H9 (cell line): ENCODE results near the gene CEP55. TPM values are rescaled to one million over a fixed set of nuclear protein-coding genes. Genes with fewer than 3 reads are reported as not detected.

Source experiments
- DNase-seq: peaks from one replicate; pipeline ENCODE4 v3.0.0-alpha.2; 2017
- H2AFZ ChIP-seq: one replicate; pipeline ENCODE4 v1.6.1; 2013; ENCODE audit warnings: mild to moderate bottlenecking, low read length, control low read depth, moderate library complexity
- H2AK5ac ChIP-seq: 2 replicates; pipeline ENCODE4 v1.6.1; 2013; ENCODE audit warnings: low read length, control low read depth, mixed read lengths; ENCODE audit not compliant: insufficient read length
- H2BK120ac ChIP-seq: one replicate; pipeline ENCODE4 v1.6.1; 2013; ENCODE audit warnings: low read depth, mild to moderate bottlenecking, low read length, control low read depth, inconsistent platforms; ENCODE audit not compliant: poor library complexity, severe bottlenecking
- H2BK12ac ChIP-seq: 2 replicates; pipeline ENCODE4 v1.6.1; 2013; ENCODE audit warnings: low read length, control low read depth, mixed read lengths, low read depth; ENCODE audit not compliant: insufficient read length
- H2BK15ac ChIP-seq: 2 replicates; pipeline ENCODE4 v1.6.1; 2013; ENCODE audit warnings: low read depth, low read length, control low read depth
- H2BK20ac ChIP-seq: one replicate; pipeline ENCODE4 v1.6.1; 2013; ENCODE audit warnings: low read depth, mild to moderate bottlenecking, low read length, control low read depth, inconsistent platforms; ENCODE audit not compliant: poor library complexity, severe bottlenecking
- H2BK5ac ChIP-seq: 2 replicates; pipeline ENCODE4 v1.6.1; 2013; ENCODE audit warnings: low read length, control low read depth, mixed read lengths; ENCODE audit not compliant: insufficient read length
- H3K14ac ChIP-seq: 2 replicates; pipeline ENCODE4 v1.6.1; 2013; ENCODE audit warnings: low read length, control low read depth; ENCODE audit not compliant: insufficient read depth
- H3K18ac ChIP-seq: 2 replicates; pipeline ENCODE4 v1.6.1; 2013; ENCODE audit warnings: low read depth, mild to moderate bottlenecking, mixed read lengths, low read length, control low read depth; ENCODE audit not compliant: insufficient read length
- H3K23ac ChIP-seq: 2 replicates; pipeline ENCODE4 v1.6.1; 2013; ENCODE audit warnings: low read length, control low read depth, mixed read lengths, low read depth; ENCODE audit not compliant: insufficient read length
- H3K23me2 ChIP-seq: 2 replicates; pipeline ENCODE4 v1.6.1; 2013; ENCODE audit warnings: low read depth, mild to moderate bottlenecking, mixed read lengths, low read length, control low read depth; ENCODE audit not compliant: insufficient read length, poor library complexity, severe bottlenecking
- H3K27ac ChIP-seq: 2 replicates; pipeline ENCODE4 v1.5.1; 2013; ENCODE audit warnings: low read length, control low read depth, mixed read lengths, low read depth; ENCODE audit not compliant: insufficient read length
- H3K27me3 ChIP-seq: 2 replicates; pipeline ENCODE4 v1.6.1; 2013; ENCODE audit warnings: low read length, control low read depth, inconsistent platforms; ENCODE audit not compliant: insufficient read depth
- H3K4ac ChIP-seq: 2 replicates; pipeline ENCODE4 v1.6.1; 2013; ENCODE audit warnings: low read depth, mild to moderate bottlenecking, control low read depth, inconsistent platforms, low read length, moderate library complexity
- H3K4me1 ChIP-seq: 2 replicates; pipeline ENCODE4 v1.6.1; 2013; ENCODE audit warnings: low read length, control low read depth, inconsistent platforms; ENCODE audit not compliant: insufficient read depth
- H3K4me2 ChIP-seq: 2 replicates; pipeline ENCODE4 v1.6.1; 2013; ENCODE audit warnings: low read length, control low read depth, mixed read lengths; ENCODE audit not compliant: insufficient read length, insufficient read depth
- H3K56ac ChIP-seq: 2 replicates; pipeline ENCODE4 v1.6.1; 2013; ENCODE audit warnings: low read depth, mild to moderate bottlenecking, mixed read lengths, low read length, control low read depth; ENCODE audit not compliant: insufficient read length
- H3K79me1 ChIP-seq: 2 replicates; pipeline ENCODE4 v1.6.1; 2013; ENCODE audit warnings: low read depth, mild to moderate bottlenecking, moderate library complexity, low read length, control low read depth, inconsistent platforms; ENCODE audit not compliant: insufficient read depth, poor library complexity, severe bottlenecking
- H3K79me2 ChIP-seq: 2 replicates; pipeline ENCODE4 v1.6.1; 2013; ENCODE audit warnings: low read length, control low read depth, inconsistent platforms; ENCODE audit not compliant: insufficient read depth
- H3K9ac ChIP-seq: 2 replicates; pipeline ENCODE4 v1.6.1; 2013; ENCODE audit warnings: low read length, control low read depth, mixed read lengths; ENCODE audit not compliant: insufficient read length; ENCODE audit errors: extremely low read depth
- H3K9me3 ChIP-seq: one replicate; pipeline ENCODE4 v1.6.1; 2013; ENCODE audit warnings: low read depth, low read length, inconsistent platforms; ENCODE audit not compliant: control insufficient read depth
- H3T11ph ChIP-seq: one replicate; pipeline ENCODE4 v1.6.1; 2013; ENCODE audit warnings: mild to moderate bottlenecking, low read length, control low read depth, inconsistent platforms
- H4K20me1 ChIP-seq: one replicate; pipeline ENCODE4 v1.6.1; 2013; ENCODE audit not compliant: control insufficient read depth, insufficient read length, insufficient read depth
- H4K5ac ChIP-seq: 2 replicates; pipeline ENCODE4 v1.6.1; 2013; ENCODE audit warnings: low read depth, mild to moderate bottlenecking, mixed read lengths, low read length, control low read depth; ENCODE audit not compliant: insufficient read length
- H4K8ac ChIP-seq: replicated peaks from 2 replicates; pipeline ENCODE4 v1.6.1; 2013; ENCODE audit warnings: low read length, control low read depth, mixed read lengths, low read depth; ENCODE audit not compliant: insufficient read length
- H4K91ac ChIP-seq: 2 replicates; pipeline ENCODE4 v1.6.1; 2013; ENCODE audit warnings: low read depth, mild to moderate bottlenecking, moderate library complexity, mixed read lengths, low read length, control low read depth; ENCODE audit not compliant: insufficient read length
- H3K27ac Mint-ChIP-seq, 3 experiments: 2 replicates in 2 of 3; 3 replicates in 1 of 3; pipeline ENCODE4 v1.8.0; 2020 to 2021; ENCODE audit warnings: mixed read lengths in 3 of 3, mild to moderate bottlenecking in 1 of 3, moderate library complexity in 1 of 3
- H3K27me3 Mint-ChIP-seq: 2 replicates; pipeline ENCODE4 v1.8.0; 2021; ENCODE audit warnings: low read depth, mild to moderate bottlenecking, moderate library complexity, mixed read lengths
- H3K36me3 Mint-ChIP-seq, 3 experiments: 2 replicates in 2 of 3; 3 replicates in 1 of 3; pipeline ENCODE4 v1.8.0; 2020 to 2021; ENCODE audit warnings: low read depth in 3 of 3, mixed read lengths in 3 of 3; ENCODE audit not compliant: insufficient read depth in 1 of 3
- H3K4me1 Mint-ChIP-seq, 2 experiments: 2 replicates each; pipeline ENCODE4 v1.8.0; 2020; ENCODE audit warnings: mixed read lengths in 2 of 2
- H3K4me3 Mint-ChIP-seq, 2 experiments: 2 replicates in 1 of 2; 3 replicates in 1 of 2; pipeline ENCODE4 v1.8.0; 2020 to 2021; ENCODE audit warnings: mild to moderate bottlenecking in 2 of 2, mixed read lengths in 2 of 2, moderate library complexity in 1 of 2
- H3K9me3 Mint-ChIP-seq, 2 experiments: 2 replicates in 1 of 2; 3 replicates in 1 of 2; pipeline ENCODE4 v1.8.0; 2020; ENCODE audit warnings: mild to moderate bottlenecking in 2 of 2, mixed read lengths in 2 of 2, moderate library complexity in 1 of 2
- CTCF ChIP-seq: fragments of 200-600 bp; sonication (generic); conservative IDR thresholded peaks from 3 replicates; pipeline ENCODE4 v1.8.0; 2021; ENCODE audit warnings: antibody characterized with exemption, mild to moderate bottlenecking
- WGBS: extraction: QIAGEN DNeasy Blood & Tissue Kit; methylation state at CpG from one replicate; pipeline ENCODE4 v1.1.7; 2013; ENCODE audit warnings: missing lambda C conversion rate, low lambda C conversion rate, mixed read lengths; ENCODE audit not compliant: insufficient read length; ENCODE audit errors: extremely low coverage; 5-methylcytosine and 5-hydroxymethylcytosine counted together
- total RNA-seq: library from RNA; stranded (reverse); gene quantifications from 2 replicates; pipeline ENCODE4 v1.2.1, GENCODE V29; 2021

The CEP55 gene
- total RNA-seq, 1 experiment from 2014 or later = 17.8 TPM

GRCh38 chr10:93560541-93560940 lies 64.1 kb downstream of the CEP55 start:
- H2BK12ac ChIP-seq = no peak overlapping the region
- H3K9me3 ChIP-seq = no peaks in the 10 kb centered on the region
- no peak overlapping the region for H2AFZ ChIP-seq
- TF ChIP-seq CTCF = no peak
- H3K4me2 ChIP-seq = no peak overlapping the region
- no peaks in the 10 kb centered on the region for H3K79me1 ChIP-seq
- no peak overlapping the region for H3K27ac ChIP-seq
- Mint-ChIP-seq H3K4me1 (peaks cover under 1 to 9% of the 10 kb centered on the region in 2 experiments), H3K36me3 (peaks cover 0 to 2% (median 0%) of the 10 kb centered on the region in 3 experiments; a peak in 1 of 7 replicates), H3K4me3 (no peak overlapping the region), H3K9me3 (peaks cover 2% of the 10 kb centered on the region in 2 experiments; a peak in 1 of 5 replicates), H3K27ac (no peak overlapping the region), H3K27me3 (peaks cover 55% of the 10 kb centered on the region)
- no CpG with 5 or more reads among the region's 6 CpGs for WGBS
- H3K18ac ChIP-seq = no peak overlapping the region
- H3K4ac ChIP-seq = no peak overlapping the region
- no peak overlapping the region for H2BK20ac ChIP-seq
- H2BK120ac ChIP-seq = no peak overlapping the region
- H3K27me3 ChIP-seq = peaks cover 6% of the 10 kb centered on the region; the same call in 1 of the 2 replicates
- DNase-seq = no peak
- H3K23me2 ChIP-seq = no peaks in the 10 kb centered on the region
- H3K79me2 ChIP-seq = no peaks in the 10 kb centered on the region
- no peak overlapping the region for H4K91ac ChIP-seq
- no peak overlapping the region for H3K56ac ChIP-seq
- no peak overlapping the region for H3K9ac ChIP-seq
- no peaks in the 10 kb centered on the region for H3K4me1 ChIP-seq
- no peak overlapping the region for H2AK5ac ChIP-seq
- H4K8ac ChIP-seq = no peak overlapping the region
- H4K20me1 ChIP-seq = no peaks in the 10 kb centered on the region
- no peak overlapping the region for H3K14ac ChIP-seq
- H3T11ph ChIP-seq = no peak overlapping the region
- H2BK15ac ChIP-seq = no peak overlapping the region
- no peak overlapping the region for H4K5ac ChIP-seq
- no peak overlapping the region for H2BK5ac ChIP-seq
- H3K23ac ChIP-seq = no peak overlapping the region
